Endothelial cell (in vitro differentiated cells): ENCODE data around the gene NR2C2. TPM values are rescaled to one million over a fixed set of nuclear protein-coding genes. Genes with fewer than 3 reads are reported as not detected.

Experiments used
- DNase-seq: peaks from one replicate; pipeline ENCODE4 v3.0.0; 2021; ENCODE audit warnings: low spot score
- H3K27ac Mint-ChIP-seq: one replicate; pipeline ENCODE4 v1.8.0; 2021; ENCODE audit warnings: mixed read lengths, inconsistent platforms; ENCODE audit not compliant: unreplicated experiment
- H3K27me3 Mint-ChIP-seq: one replicate; pipeline ENCODE4 v1.8.0; 2021; ENCODE audit warnings: mild to moderate bottlenecking, moderate library complexity, mixed read lengths, inconsistent platforms; ENCODE audit not compliant: unreplicated experiment
- H3K36me3 Mint-ChIP-seq: one replicate; pipeline ENCODE4 v1.8.0; 2021; ENCODE audit warnings: mild to moderate bottlenecking, low read depth, mixed read lengths, inconsistent platforms; ENCODE audit not compliant: unreplicated experiment
- H3K4me1 Mint-ChIP-seq: one replicate; pipeline ENCODE4 v1.8.0; 2021; ENCODE audit warnings: mild to moderate bottlenecking, mixed read lengths, inconsistent platforms; ENCODE audit not compliant: unreplicated experiment
- H3K4me3 Mint-ChIP-seq: one replicate; pipeline ENCODE4 v1.8.0; 2021; ENCODE audit warnings: mild to moderate bottlenecking, mixed read lengths, inconsistent platforms; ENCODE audit not compliant: unreplicated experiment
- H3K9me3 Mint-ChIP-seq: one replicate; pipeline ENCODE4 v1.8.0; 2021; ENCODE audit warnings: mixed read lengths, inconsistent platforms; ENCODE audit not compliant: unreplicated experiment
- CTCF ChIP-seq: fragments of 200-600 bp; sonication (generic); IDR thresholded peaks from one replicate; pipeline ENCODE4 v1.5.0; 2021; ENCODE audit warnings: antibody characterized with exemption; ENCODE audit not compliant: unreplicated experiment
- total RNA-seq: library from RNA; stranded (reverse); fragmentation: NEBNext Ultra II Directional; extraction: Animal tissue kit (Norgen Biotek cat#: 25700); gene quantifications from one replicate; pipeline ENCODE4 v1.2.1, GENCODE V29; 2021; ENCODE audit not compliant: unreplicated experiment

The NR2C2 gene
- total RNA-seq, 1 donor from 2014 or later: 49.1 TPM

GRCh38 chr3:14914779-14915117 lies 32.6 kb upstream of the NR2C2 start:
- H3K9me3 Mint-ChIP-seq: no peaks in the 10 kb centered on the region
- peaks cover 6% of the 10 kb centered on the region for H3K4me1 Mint-ChIP-seq
- H3K4me3 Mint-ChIP-seq: no peak overlapping the region
- no peak for TF ChIP-seq CTCF
- H3K27me3 Mint-ChIP-seq: peaks cover 21% of the 10 kb centered on the region
- peaks cover 71% of the 10 kb centered on the region for H3K36me3 Mint-ChIP-seq
- peak overlapping the region; percentile 21 for H3K27ac Mint-ChIP-seq
- no peak for DNase-seq

GRCh38 chr3:14915636-14916222 lies 31.7 kb upstream of the NR2C2 start:
- no peak for DNase-seq
- Mint-ChIP-seq H3K27ac (peak overlapping the region; percentile 13), H3K4me1 (peaks cover 6% of the 10 kb centered on the region), H3K36me3 (peaks cover 68% of the 10 kb centered on the region), H3K27me3 (peaks cover 22% of the 10 kb centered on the region), H3K9me3 (no peaks in the 10 kb centered on the region), H3K4me3 (peak overlapping the region; percentile 15)
- no peak for TF ChIP-seq CTCF

- DNase-seq: no peak
- Mint-ChIP-seq H3K4me3 (peak overlapping the region; percentile 83), H3K9me3 (no peaks in the 10 kb centered on the region), H3K27me3 (peaks cover 36% of the 10 kb centered on the region), H3K4me1 (peaks cover 6% of the 10 kb centered on the region), H3K27ac (peak overlapping the region; percentile 74), H3K36me3 (peaks cover 65% of the 10 kb centered on the region)
- no peak for TF ChIP-seq CTCF
Observed at GRCh38 chr3:14918356-14918860, 29.0 kb upstream of the NR2C2 start.

- Mint-ChIP-seq H3K4me3 (no peak overlapping the region), H3K4me1 (peaks cover 6% of the 10 kb centered on the region), H3K27me3 (peaks cover 31% of the 10 kb centered on the region), H3K36me3 (peaks cover 65% of the 10 kb centered on the region), H3K9me3 (no peaks in the 10 kb centered on the region), H3K27ac (peak overlapping the region; percentile 70)
- DNase-seq: no peak
- no peak for TF ChIP-seq CTCF
Observed at GRCh38 chr3:14920536-14920935, 26.8 kb upstream of the NR2C2 start.

- peaks cover 31% of the 10 kb centered on the region for H3K27me3 Mint-ChIP-seq
Observed at GRCh38 chr3:14921034-14921616, 26.3 kb upstream of the NR2C2 start.

More at GRCh38 chr3:14921034-14921616, 26.3 kb upstream of the NR2C2 start:
- Mint-ChIP-seq H3K27ac (peak overlapping the region; percentile 57), H3K9me3 (no peaks in the 10 kb centered on the region), H3K36me3 (peaks cover 64% of the 10 kb centered on the region), H3K4me1 (peaks cover 6% of the 10 kb centered on the region), H3K4me3 (no peak overlapping the region)
- DNase-seq: peak; percentile 78
- peak; percentile 85 for TF ChIP-seq CTCF
